ENCODE measurements around the gene C20orf144.

GRCh38 chr20:33674294-33675135 is 12.4 kb downstream of the C20orf144 start, which contains the start of gene NECAB3:
- TF ChIP-seq CTCF (conservative IDR thresholded peaks at IDR 0.05 in 1 of 2, IDR thresholded peaks at IDR 0.05 in 1 of 2; ENCODE audit: extremely low read depth in 1 of 2, insufficient read depth in 1 of 2, low read depth in 1 of 2, low read length in 2 of 2) (no peak), EZH2 (IDR thresholded peaks at IDR 0.05; ENCODE audit: borderline replicate concordance, low read length) (no peak)

Data from mammary epithelial cell (primary cell).